ENCODE results near the gene COL6A2.
"Not testable (repeated sequence)": the region's sequence is repeated elsewhere in the genome, so short reads cannot be mapped to it uniquely, and the experiment has no call there.

Gene COL6A2

GRCh38 chr21:46069719-46070279, 28.1 kb upstream of the COL6A2 start:
- TF ChIP-seq, protein P1, sequence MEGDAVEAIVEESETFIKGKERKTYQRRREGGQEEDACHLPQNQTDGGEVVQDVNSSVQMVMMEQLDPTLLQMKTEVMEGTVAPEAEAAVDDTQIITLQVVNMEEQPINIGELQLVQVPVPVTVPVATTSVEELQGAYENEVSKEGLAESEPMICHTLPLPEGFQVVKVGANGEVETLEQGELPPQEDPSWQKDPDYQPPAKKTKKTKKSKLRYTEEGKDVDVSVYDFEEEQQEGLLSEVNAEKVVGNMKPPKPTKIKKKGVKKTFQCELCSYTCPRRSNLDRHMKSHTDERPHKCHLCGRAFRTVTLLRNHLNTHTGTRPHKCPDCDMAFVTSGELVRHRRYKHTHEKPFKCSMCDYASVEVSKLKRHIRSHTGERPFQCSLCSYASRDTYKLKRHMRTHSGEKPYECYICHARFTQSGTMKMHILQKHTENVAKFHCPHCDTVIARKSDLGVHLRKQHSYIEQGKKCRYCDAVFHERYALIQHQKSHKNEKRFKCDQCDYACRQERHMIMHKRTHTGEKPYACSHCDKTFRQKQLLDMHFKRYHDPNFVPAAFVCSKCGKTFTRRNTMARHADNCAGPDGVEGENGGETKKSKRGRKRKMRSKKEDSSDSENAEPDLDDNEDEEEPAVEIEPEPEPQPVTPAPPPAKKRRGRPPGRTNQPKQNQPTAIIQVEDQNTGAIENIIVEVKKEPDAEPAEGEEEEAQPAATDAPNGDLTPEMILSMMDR (IDR thresholded peaks at IDR 0.05; ENCODE audit: insufficient read depth, low read depth, low read length, missing control alignments), result no peak
- DNase-seq (ENCODE audit: low read depth), result no peak
- no peak overlapping the region for H3K4me3 ChIP-seq (ENCODE audit: low read length)

- TF ChIP-seq, protein P1 (IDR thresholded peaks at IDR 0.05; ENCODE audit: insufficient read depth, low read depth, low read length, missing control alignments), result no peak
- no peak overlapping the region for H3K4me3 ChIP-seq (ENCODE audit: low read length)
- no peak for DNase-seq (ENCODE audit: low read depth)
Measured at GRCh38 chr21:46071082-46071481, 26.8 kb upstream of the COL6A2 start.

DNA sequence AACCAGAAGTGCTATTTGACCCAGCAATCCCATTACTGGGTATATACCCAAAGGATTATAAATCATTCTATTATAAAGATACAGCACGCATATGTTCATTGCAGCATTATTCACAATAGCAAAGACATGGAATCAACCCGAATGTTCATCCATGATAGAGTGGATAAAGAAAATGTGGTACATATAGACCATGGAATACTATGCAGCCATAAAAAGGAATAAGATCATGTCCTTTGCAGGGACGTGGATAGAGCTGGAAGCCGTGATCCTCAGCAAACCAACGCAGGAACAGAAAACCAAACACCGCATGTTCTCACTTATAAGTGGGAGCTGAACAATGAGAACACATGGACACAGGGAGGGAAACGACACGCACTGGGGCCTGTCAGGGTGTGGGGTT, 21.2 kb upstream of the COL6A2 start:
- DNase-seq (ENCODE audit: low read depth); H3K4me3 ChIP-seq (ENCODE audit: low read length): not testable (repeated sequence)

GRCh38 chr21:46077674-46078101, 20.2 kb upstream of the COL6A2 start:
- no peak overlapping the region for H3K4me3 ChIP-seq (ENCODE audit: low read length)
- TF ChIP-seq, protein P1 (IDR thresholded peaks at IDR 0.05; ENCODE audit: insufficient read depth, low read depth, low read length, missing control alignments), result no peak
- no peak for DNase-seq (ENCODE audit: low read depth)

DNA sequence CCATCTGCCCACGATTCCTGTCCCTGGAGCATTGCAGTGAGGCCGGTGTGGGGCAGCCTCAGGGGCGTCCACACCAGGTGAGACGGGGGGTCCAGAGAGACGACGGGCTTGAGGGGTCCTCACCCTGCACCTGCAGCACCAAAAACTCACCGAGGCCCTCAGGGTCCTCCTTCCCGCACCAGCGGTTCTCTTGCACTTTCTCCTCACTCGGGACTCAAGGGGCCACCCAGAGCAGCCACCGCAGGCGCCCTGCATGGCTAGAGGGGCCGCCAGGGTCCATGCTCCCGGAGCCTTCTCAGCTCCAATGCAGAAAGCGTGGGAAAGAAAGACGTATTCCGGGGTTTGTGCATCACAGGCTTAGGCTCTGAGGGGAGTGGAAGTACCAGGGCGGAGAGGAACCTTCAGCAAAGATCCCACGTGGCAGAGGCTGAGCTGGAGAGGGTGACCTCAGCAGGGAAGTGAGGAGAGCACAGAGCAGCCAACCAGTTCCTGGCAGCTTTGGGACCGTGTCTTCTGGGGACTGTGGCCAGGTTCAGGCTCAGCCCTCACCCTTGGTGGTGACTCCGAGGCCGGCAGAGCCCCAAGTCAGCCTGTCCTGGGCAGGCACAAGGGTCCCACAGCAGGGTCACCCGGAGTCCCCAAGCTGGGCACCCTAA, 19.5 kb upstream of the COL6A2 start:
- DNase-seq (ENCODE audit: low read depth), result no peak
- H3K4me3 ChIP-seq (ENCODE audit: low read length), result no peak overlapping the region
- TF ChIP-seq, protein P1 (IDR thresholded peaks at IDR 0.05; ENCODE audit: insufficient read depth, low read depth, low read length, missing control alignments), result no peak

DNA sequence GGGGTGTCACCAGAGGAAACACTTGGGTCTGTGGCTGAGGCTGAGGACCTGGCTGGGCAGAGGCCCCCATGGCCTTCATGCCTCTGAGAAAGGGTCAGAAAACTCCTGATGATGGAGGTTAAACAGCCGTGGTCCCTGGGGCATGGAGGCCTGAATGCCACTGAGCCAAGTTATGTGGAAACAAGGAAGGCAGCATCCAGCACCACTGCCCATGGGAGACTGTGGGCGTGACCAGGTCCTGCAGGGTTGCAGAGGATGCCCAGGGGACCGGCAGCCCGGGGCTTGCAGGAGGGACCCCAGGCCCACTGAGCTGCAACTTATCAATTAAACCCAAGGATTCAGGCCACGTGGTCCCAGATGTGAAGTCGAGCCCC, 18.9 kb upstream of the COL6A2 start:
- no peak for DNase-seq (ENCODE audit: low read depth)
- TF ChIP-seq, protein P1 (IDR thresholded peaks at IDR 0.05; ENCODE audit: insufficient read depth, low read depth, low read length, missing control alignments), result no peak
- H3K4me3 ChIP-seq (ENCODE audit: low read length), result no peak overlapping the region

GRCh38 chr21:46079352-46080170, 18.4 kb upstream of the COL6A2 start:
- TF ChIP-seq, protein P1 (IDR thresholded peaks at IDR 0.05; ENCODE audit: insufficient read depth, low read depth, low read length, missing control alignments), result no peak
- no peak overlapping the region for H3K4me3 ChIP-seq (ENCODE audit: low read length)
- DNase-seq (ENCODE audit: low read depth), result no peak
